ENCODE data around the gene FAM210A.

DNA sequence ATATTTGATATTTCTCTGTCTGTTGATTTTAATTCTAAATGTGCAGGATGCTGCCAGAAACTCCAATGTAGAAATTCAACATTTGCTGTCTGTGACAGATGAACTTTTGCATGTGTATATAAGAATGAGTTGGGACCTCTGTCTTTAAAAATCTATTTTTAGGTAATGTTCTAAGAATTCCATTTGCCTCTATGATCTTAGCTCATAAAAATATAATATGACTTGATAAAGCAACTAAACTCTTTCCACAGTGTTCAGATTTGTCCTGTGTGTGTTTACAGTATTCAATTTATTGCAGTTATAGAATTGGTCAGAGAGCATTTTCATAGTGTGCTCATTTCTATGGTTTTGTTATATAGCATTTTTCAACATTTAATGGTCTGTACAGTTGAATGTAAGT lies 33.7 kb upstream of the FAM210A start:
- TF ChIP-seq EZH2 (IDR thresholded peaks at IDR 0.05; ENCODE audit: borderline replicate concordance, low read depth, low read length, severe bottlenecking), result no peak
- TF ChIP-seq, protein P1, sequence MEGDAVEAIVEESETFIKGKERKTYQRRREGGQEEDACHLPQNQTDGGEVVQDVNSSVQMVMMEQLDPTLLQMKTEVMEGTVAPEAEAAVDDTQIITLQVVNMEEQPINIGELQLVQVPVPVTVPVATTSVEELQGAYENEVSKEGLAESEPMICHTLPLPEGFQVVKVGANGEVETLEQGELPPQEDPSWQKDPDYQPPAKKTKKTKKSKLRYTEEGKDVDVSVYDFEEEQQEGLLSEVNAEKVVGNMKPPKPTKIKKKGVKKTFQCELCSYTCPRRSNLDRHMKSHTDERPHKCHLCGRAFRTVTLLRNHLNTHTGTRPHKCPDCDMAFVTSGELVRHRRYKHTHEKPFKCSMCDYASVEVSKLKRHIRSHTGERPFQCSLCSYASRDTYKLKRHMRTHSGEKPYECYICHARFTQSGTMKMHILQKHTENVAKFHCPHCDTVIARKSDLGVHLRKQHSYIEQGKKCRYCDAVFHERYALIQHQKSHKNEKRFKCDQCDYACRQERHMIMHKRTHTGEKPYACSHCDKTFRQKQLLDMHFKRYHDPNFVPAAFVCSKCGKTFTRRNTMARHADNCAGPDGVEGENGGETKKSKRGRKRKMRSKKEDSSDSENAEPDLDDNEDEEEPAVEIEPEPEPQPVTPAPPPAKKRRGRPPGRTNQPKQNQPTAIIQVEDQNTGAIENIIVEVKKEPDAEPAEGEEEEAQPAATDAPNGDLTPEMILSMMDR (IDR thresholded peaks at IDR 0.05; ENCODE audit: borderline replicate concordance, extremely low read depth, low read length, poor library complexity, severe bottlenecking), result no peak

Data from DND-41 (cell line).